Psoas muscle (tissue), 8 donors: Measurements from ENCODE around the gene UBE2O. TPM values are rescaled to one million over a fixed set of nuclear protein-coding genes. Genes with fewer than 3 reads are reported as not detected.

Source experiments
- ATAC-seq, 4 donors: fragments of 200-7000 bp; cut with Tn5 transposase; one replicate each; pipeline ENCODE4 v1.9.1; 2020; ENCODE audit warnings: moderate library complexity in 3 of 4, mild to moderate bottlenecking in 2 of 4
- DNase-seq, 2 donors: peaks; one replicate each; pipeline ENCODE4 v3.0.0-alpha.2; 2020
- H3K27ac ChIP-seq: fragments of 200-600 bp; one replicate; pipeline ENCODE4 v1.8.0; 2022
- H3K27me3 ChIP-seq, 3 donors: fragments of 200-600 bp in 1 of 3; one replicate each; pipeline versions ENCODE4 v1.6.1 to v1.8.0; 2013 to 2022; ENCODE audit warnings: low read length in 2 of 3, mild to moderate bottlenecking in 2 of 3, moderate library complexity in 1 of 3; ENCODE audit not compliant: insufficient read depth in 3 of 3
- H3K36me3 ChIP-seq, 2 donors: fragments of 200-600 bp in 1 of 2; one replicate each; pipeline versions ENCODE4 v1.6.1 to v1.8.0; 2013 to 2022; ENCODE audit warnings: low read depth in 1 of 2, mild to moderate bottlenecking in 1 of 2, moderate library complexity in 1 of 2; ENCODE audit not compliant: insufficient read depth in 1 of 2
- H3K4me1 ChIP-seq: fragments of 200-600 bp; one replicate; pipeline ENCODE4 v1.8.0; 2022
- H3K4me3 ChIP-seq: fragments of 200-600 bp; one replicate; pipeline ENCODE4 v1.8.0; 2022; ENCODE audit warnings: mild to moderate bottlenecking
- H3K9me3 ChIP-seq: fragments of 200-600 bp; one replicate; pipeline ENCODE4 v1.8.0; 2022
- WGBS, 3 donors: extraction: QIAGEN DNeasy Blood & Tissue Kit; methylation state at CpG; one replicate each; pipeline versions ENCODE4 v1.1.6 to v1.1.7; 2013; 5-methylcytosine and 5-hydroxymethylcytosine counted together
- intact Hi-C, 2 donors: fragments of 100-400 bp; cut with DNase I; formaldehyde crosslinking; loops; one replicate each; pipeline versions ENCODE4 v1.11.0 to v1.14.2; 2022
- polyA plus RNA-seq, 3 donors: library from polyadenylated mRNA; stranded (reverse); fragments of 200-250 nt; gene quantifications; one replicate each; pipeline ENCODE4 v1.2.3, GENCODE V29; 2013
- total RNA-seq, 4 donors: library from RNA; stranded (reverse); fragmentation: NEBNext Ultra II Directional in 2 of 4; extraction: Animal tissue kit (Norgen Biotek cat#: 25700) in 2 of 4; gene quantifications; one replicate each; pipeline versions ENCODE4 v1.2.1 to v1.2.4, GENCODE V29; 2021 to 2023
- TF ChIP-seq, protein P1 (sequence below): fragments of 200-600 bp; IDR thresholded peaks from one replicate; pipeline ENCODE4 v1.8.0; 2022; ENCODE audit warnings: antibody characterized with exemption
- donor health status: healthy with polysubstance abuse.
- donor health status: DM: no; HTN: no; CAD: no; lungs with moderate emphysema.
- donor health status: Bipolar disorder and iron deficiency.
- donor health status: healthy.
- donor health status: DM: yes; HTN: yes; CAD: no.
- donor health status: DM: no; HTN: no; CAD: no.
- donor health status: DM: no; HTN: no; CAD: no.
- donor health status: DM: yes; HTN: yes; CAD: no.

UBE2O gene
- total and polyA plus RNA-seq, 7 donors: 11.6 to 45.5 (median 37.3) TPM

DNA sequence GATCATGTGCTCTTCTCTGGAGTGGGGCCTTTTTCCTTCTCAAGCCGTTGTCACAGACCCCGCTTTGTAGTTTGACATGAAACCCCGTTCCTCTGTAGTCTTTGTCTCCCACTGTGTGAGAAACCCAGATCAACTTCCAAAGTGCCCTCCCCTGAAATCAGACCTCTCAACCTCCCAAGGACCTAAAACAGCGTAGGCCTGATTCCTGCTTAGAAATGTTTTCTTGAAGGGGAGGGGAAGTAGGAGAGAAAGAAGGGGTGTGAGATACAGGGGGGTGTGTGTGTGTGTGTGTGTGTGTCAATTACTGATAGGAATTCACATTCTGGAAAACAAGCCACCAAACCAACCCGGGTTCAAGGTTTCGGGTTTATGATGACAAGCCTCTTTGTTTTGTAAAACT, 1.4 kb downstream of the UBE2O start:
- intact Hi-C loops: loop anchor here in 1 of 2 donors (5.0 kb wide), 1 partner anchor 34 kb away; no protein-coding TSS in a partner anchor
- Histone ChIP-seq H3K9me3 (no peaks in the 10 kb centered on the region), H3K4me1 (peaks cover 44% of the 10 kb centered on the region), H3K36me3 (no peaks in the 10 kb centered on the region), H3K27ac (no peak overlapping the region), H3K27me3 (no peaks in the 10 kb centered on the region), H3K4me3 (peak overlapping the region; percentile 90)
- ATAC-seq (no peak), DNase-seq (no peak)
- TF ChIP-seq, protein P1, sequence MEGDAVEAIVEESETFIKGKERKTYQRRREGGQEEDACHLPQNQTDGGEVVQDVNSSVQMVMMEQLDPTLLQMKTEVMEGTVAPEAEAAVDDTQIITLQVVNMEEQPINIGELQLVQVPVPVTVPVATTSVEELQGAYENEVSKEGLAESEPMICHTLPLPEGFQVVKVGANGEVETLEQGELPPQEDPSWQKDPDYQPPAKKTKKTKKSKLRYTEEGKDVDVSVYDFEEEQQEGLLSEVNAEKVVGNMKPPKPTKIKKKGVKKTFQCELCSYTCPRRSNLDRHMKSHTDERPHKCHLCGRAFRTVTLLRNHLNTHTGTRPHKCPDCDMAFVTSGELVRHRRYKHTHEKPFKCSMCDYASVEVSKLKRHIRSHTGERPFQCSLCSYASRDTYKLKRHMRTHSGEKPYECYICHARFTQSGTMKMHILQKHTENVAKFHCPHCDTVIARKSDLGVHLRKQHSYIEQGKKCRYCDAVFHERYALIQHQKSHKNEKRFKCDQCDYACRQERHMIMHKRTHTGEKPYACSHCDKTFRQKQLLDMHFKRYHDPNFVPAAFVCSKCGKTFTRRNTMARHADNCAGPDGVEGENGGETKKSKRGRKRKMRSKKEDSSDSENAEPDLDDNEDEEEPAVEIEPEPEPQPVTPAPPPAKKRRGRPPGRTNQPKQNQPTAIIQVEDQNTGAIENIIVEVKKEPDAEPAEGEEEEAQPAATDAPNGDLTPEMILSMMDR: no peak
- 61 to 70% (median 64%) methylated on average over 6 of the region's 6 CpGs for WGBS, 3 donors

DNA sequence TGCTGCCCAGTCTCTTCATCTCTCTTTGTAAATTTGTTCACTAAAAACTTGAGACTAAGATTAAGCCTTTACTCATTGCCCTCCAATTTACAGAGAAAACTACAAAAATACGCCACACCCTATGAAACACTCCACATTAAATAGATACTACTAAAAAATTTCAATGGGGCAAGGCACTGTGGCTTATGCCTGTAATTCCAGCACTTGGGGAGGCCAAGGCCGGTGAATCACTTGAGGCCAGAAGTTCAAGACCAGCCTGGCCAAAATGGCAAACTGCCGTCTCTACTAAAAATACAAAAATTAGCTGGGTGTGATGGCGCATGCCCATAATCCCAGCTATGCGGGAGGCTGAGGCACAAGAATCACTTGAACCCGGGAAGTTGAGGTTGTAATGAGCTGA, 3.8 kb downstream of the UBE2O start:
- no peaks in the 10 kb centered on the region for H3K27me3 ChIP-seq
- H3K27ac ChIP-seq: no peak overlapping the region
- H3K36me3 ChIP-seq: no peaks in the 10 kb centered on the region
- TF ChIP-seq, protein P1: no peak
- peaks cover 58% of the 10 kb centered on the region for H3K4me1 ChIP-seq
- intact Hi-C loops: loop anchor here in 1 of 2 donors (5.0 kb wide), 1 partner anchor 42 kb away; no protein-coding TSS in a partner anchor
- DNase-seq: no peak
- H3K9me3 ChIP-seq: no peaks in the 10 kb centered on the region
- ATAC-seq: no peak
- WGBS, 3 donors: 92 to 95% (median 94%) methylated on average over 6 of the region's 6 CpGs
- H3K4me3 ChIP-seq: no peak overlapping the region

DNA sequence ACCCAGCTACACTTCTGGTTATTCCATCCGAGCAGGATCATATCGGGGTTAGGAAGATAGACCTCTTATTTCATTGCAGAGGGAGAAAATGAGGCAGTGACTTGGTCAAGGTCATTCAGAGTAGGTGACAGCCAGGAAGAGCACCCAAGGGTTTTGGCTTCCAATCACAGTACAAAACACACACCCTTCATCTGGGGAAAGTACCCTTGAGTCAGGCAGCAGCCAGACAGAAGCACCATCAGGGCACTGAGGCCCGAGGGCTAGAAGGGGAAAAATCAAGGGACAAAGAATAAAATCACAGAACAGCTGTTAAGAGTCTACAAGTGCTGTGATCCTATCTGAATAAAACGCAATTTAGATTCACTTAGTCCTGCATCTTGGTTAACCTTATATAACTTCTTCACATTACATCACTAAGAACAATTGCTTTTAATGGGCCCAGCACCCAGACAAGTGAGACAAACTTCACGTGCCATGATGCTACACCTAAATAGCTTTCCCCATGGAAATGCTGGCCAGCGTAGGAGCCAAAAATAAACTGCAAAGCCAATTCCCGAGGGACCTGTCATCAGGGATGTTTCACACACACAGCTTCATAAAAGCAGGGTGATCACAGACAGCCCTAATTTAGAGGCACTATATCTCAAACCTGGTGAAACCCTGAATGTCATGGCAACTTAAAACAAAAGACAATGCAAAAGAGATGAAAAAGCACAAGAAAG, 4.9 kb downstream of the UBE2O start:
- ATAC-seq (peak in 3 of 4 donors; percentile 29 to 59 (median 53)), DNase-seq (no peak)
- WGBS, 3 donors: 34 to 63% (median 47%) methylated on average over 7 of the region's 7 CpGs
- Histone ChIP-seq H3K36me3 (no peaks in the 10 kb centered on the region), H3K27me3 (no peaks in the 10 kb centered on the region), H3K4me3 (no peak overlapping the region), H3K27ac (peak overlapping the region; percentile 73), H3K9me3 (no peaks in the 10 kb centered on the region), H3K4me1 (peaks cover 58% of the 10 kb centered on the region)
- intact Hi-C loops: loop anchor here in 1 of 2 donors (5.0 kb wide), 1 partner anchor 41 kb away; no protein-coding TSS in a partner anchor
- TF ChIP-seq, protein P1: no peak

DNA sequence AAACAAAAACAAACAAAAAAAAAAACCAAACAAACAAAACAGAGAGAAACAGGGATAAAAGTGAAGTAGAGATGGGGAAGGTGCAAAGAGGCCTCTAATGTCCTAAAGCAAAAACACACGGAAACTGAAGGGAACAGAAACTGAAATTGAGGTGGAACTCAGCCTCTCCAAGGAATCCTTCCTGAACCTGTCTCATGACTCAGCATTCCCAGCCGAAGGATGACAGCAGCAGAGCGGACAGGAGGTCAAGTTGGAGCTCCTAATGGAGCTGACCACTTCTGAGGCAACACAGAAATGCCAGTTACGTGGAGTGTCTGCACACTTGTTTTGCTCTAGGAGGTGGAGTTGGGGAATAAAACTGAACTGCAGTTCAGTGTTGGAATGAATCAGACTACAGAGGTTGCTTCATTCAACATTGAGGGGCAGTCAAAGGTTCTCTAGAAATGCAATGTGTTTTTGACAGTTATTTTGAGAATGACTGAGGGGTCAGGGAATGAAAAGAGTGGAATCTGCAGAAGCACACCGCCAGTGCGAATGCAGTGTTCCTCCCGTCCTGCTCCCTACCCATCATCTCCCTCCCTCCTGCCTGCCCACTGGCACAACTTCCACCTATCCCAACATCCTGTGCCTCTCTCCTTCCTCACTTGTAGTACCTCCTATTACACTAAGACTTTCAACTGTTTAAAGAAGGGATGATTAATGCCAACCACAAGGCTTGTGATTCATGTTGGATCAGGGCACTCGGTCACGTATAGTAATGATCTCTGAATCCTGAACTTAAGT, 6.3 kb downstream of the UBE2O start:
- WGBS, 3 donors: 39 to 57% (median 44%) methylated on average over 9 of the region's 9 CpGs
- no peaks in the 10 kb centered on the region for H3K36me3 ChIP-seq
- H3K9me3 ChIP-seq: no peaks in the 10 kb centered on the region
- H3K27ac ChIP-seq: peak overlapping the region; percentile 73
- H3K27me3 ChIP-seq: no peaks in the 10 kb centered on the region
- ATAC-seq: peak; percentile 75 to 86 (median 82)
- TF ChIP-seq, protein P1: no peak
- intact Hi-C loops: loop anchor here in 1 of 2 donors (5.0 kb wide), 1 partner anchor 39 kb away; no protein-coding TSS in a partner anchor
- no peak for DNase-seq
- H3K4me1 ChIP-seq: peaks cover 51% of the 10 kb centered on the region
- peak overlapping the region; percentile 33 for H3K4me3 ChIP-seq
